GM23338 (cell line): ENCODE results near the gene GABRB3. TPM values are rescaled to one million over a fixed set of nuclear protein-coding genes. Genes with fewer than 3 reads are reported as not detected.

Experiments
- CREB1 ChIP-seq: fragments of 250-450 bp; sonication (Bioruptor Pico); IDR thresholded peaks from 2 replicates; pipeline ENCODE4 v1.5.0; 2020; ENCODE audit warnings: low read depth, mild to moderate bottlenecking, moderate library complexity
- EZH2 ChIP-seq: fragments of 200-600 bp; sonication (generic); IDR thresholded peaks from one replicate; pipeline ENCODE4 v1.8.0; 2017; ENCODE audit warnings: antibody characterized with exemption, mild to moderate bottlenecking, low read depth; ENCODE audit not compliant: unreplicated experiment
- EZH2phosphoT487 ChIP-seq: fragments of 200-600 bp; sonication (generic); IDR thresholded peaks from one replicate; pipeline ENCODE4 v1.8.1; 2018; ENCODE audit warnings: antibody characterized with exemption; ENCODE audit not compliant: unreplicated experiment
- NANOG ChIP-seq: IDR thresholded peaks from 2 replicates; pipeline ENCODE4 v1.6.1; 2016; ENCODE audit warnings: antibody characterized with exemption, borderline replicate concordance
- POLR2AphosphoS5 ChIP-seq: IDR thresholded peaks from 2 replicates; pipeline ENCODE4 v1.6.1; 2016; ENCODE audit warnings: antibody characterized with exemption, low read depth
- REST ChIP-seq: IDR thresholded peaks from one replicate; pipeline ENCODE4 v1.6.1; 2018; ENCODE audit warnings: antibody characterized with exemption; ENCODE audit not compliant: unreplicated experiment
- STAT1 ChIP-seq: IDR thresholded peaks from one replicate; pipeline ENCODE4 v1.6.1; 2016; ENCODE audit warnings: antibody characterized with exemption; ENCODE audit not compliant: unreplicated experiment
- ZNF114 ChIP-seq: fragments of 250-450 bp; sonication (Bioruptor Pico); IDR thresholded peaks from 2 replicates; pipeline ENCODE4 v1.5.0; 2020; ENCODE audit warnings: mild to moderate bottlenecking, moderate library complexity
- ZNF462 ChIP-seq: fragments of 250-450 bp; sonication (Bioruptor Pico); IDR thresholded peaks from 2 replicates; pipeline ENCODE4 v1.5.0; 2020; ENCODE audit warnings: mild to moderate bottlenecking, moderate library complexity
- polyA plus RNA-seq: library from polyadenylated mRNA; unstranded; fragments of >200 nt; fragmentation: Nextera tagmentation; extraction: Ambion mirVana; gene quantifications from 2 replicates; pipeline ENCODE4 v1.2.1, GENCODE V29; 2016
- total RNA-seq: library from RNA; depleted of rRNA; stranded (reverse); fragments of >200 nt; shearing (Covaris generic); gene quantifications from 2 replicates; pipeline ENCODE4 v1.2.3, GENCODE V29; 2014
- TF ChIP-seq, protein P1 (sequence below), 2 experiments: fragments of 200-600 bp in 1 of 2; sonication (generic) in 1 of 2; conservative IDR thresholded peaks; 2 replicates each; pipeline versions ENCODE4 v1.5.1 to v1.6.1; 2016 to 2017; ENCODE audit warnings: antibody characterized with exemption in 2 of 2, low read depth in 2 of 2, mild to moderate bottlenecking in 2 of 2, moderate library complexity in 1 of 2

GABRB3 gene
- total and polyA plus RNA-seq, 2 experiments from 2014 or later = 56.5 to 131 TPM

DNA sequence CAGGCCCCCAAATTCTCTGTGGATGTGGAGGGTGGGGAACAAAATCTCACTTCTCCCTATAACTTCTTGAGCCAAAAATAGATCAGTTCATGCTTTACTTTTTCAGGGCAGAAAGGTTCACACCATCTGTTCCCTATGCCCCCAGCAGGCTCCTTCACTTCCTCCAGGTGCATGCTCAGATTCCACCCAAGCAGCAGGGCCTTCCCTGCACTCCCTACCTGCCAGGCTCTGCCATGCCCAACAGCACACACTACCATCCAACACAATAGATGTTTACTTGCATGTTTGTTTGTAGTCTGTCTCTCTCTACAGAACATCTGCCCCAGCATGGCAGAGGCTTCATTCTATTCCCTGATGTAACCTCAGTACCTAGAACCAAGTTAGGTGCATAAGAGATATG, 43.3 kb downstream of the GABRB3 start (continued):
- TF ChIP-seq ZNF462 (CRISPR knock-in tag) = no peak
- TF ChIP-seq, protein P1, sequence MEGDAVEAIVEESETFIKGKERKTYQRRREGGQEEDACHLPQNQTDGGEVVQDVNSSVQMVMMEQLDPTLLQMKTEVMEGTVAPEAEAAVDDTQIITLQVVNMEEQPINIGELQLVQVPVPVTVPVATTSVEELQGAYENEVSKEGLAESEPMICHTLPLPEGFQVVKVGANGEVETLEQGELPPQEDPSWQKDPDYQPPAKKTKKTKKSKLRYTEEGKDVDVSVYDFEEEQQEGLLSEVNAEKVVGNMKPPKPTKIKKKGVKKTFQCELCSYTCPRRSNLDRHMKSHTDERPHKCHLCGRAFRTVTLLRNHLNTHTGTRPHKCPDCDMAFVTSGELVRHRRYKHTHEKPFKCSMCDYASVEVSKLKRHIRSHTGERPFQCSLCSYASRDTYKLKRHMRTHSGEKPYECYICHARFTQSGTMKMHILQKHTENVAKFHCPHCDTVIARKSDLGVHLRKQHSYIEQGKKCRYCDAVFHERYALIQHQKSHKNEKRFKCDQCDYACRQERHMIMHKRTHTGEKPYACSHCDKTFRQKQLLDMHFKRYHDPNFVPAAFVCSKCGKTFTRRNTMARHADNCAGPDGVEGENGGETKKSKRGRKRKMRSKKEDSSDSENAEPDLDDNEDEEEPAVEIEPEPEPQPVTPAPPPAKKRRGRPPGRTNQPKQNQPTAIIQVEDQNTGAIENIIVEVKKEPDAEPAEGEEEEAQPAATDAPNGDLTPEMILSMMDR (conservative IDR thresholded peaks at IDR 0.05; ENCODE audit: low read depth in 2 of 2) = no peak
- TF ChIP-seq STAT1 = no peak
- TF ChIP-seq ZNF114 (CRISPR knock-in tag) = no peak
- TF ChIP-seq CREB1 (CRISPR knock-in tag) = no peak
- no peak for TF ChIP-seq NANOG
- TF ChIP-seq EZH2 = no peak
- no peak for TF ChIP-seq REST
- no peak for TF ChIP-seq EZH2phosphoT487
- no peak for TF ChIP-seq POLR2AphosphoS5
